Endothelial cell of hepatic sinusoid (primary cell): ENCODE results near the gene A1CF.

Experiments
- in situ Hi-C: cut with HindIII; loops from 2 replicates; pipeline ENCODE4 v1.10.0; 2017; ENCODE audit warnings: low sequenced_read_pairs

A1CF gene

DNA sequence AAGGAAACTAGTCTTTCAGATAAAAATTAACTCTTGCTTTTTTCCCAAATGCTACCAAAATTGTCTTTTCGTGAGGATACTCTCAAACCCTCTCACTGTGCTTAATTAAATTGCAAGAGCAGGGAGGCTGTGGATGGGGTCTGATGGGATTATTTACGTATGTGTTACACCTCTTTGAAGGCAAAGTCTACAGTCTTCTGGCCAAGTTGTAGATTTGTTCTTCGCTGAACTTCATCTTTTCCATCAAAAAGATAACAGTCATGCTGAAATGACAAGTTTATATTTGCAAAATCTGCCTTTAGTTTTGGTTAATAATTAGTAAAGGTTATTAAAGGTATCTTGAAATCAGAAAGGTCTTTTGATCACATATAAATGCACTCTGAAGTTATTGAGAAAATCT lies 22.7 kb downstream of the A1CF start:
- in situ Hi-C loops: no loop called here

DNA sequence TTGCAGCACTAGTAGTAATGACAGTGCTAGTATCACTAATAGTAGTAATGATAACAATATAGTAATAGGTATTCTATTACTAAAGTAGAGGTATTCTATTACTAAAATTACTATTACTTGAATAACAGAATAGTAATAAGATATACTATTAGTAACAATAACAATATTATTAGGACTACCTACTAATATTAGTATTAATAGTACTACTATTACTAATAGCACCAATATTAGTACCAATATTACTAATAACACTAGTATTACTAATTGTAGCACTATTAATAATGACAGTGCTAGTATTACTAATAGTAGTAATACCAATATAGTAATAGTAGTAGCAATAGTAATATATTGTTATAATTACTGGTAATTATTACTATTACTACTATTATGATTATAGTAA lies 24.1 kb downstream of the A1CF start:
- in situ Hi-C loops: no loop called here

DNA sequence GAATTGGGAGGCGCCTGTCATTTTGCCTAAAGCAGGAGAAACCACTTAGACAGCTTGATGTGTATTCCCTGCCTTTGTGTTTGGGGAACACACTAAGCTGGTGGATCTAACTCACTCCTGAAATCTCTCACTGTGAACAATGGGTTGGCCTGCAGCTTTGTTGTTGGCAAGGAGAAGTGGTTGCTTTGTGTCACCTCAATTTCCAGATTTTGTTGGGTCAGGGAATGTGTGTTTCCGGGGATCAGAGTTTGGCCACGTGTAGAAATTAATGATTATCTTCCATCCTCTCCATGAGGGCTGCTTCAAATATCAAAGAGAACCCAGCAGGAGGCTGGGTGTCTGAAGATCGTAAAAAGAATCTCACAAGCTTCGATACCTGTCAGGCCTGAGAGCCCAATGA lies 27.8 kb downstream of the A1CF start:
- in situ Hi-C loops: no loop called here

DNA sequence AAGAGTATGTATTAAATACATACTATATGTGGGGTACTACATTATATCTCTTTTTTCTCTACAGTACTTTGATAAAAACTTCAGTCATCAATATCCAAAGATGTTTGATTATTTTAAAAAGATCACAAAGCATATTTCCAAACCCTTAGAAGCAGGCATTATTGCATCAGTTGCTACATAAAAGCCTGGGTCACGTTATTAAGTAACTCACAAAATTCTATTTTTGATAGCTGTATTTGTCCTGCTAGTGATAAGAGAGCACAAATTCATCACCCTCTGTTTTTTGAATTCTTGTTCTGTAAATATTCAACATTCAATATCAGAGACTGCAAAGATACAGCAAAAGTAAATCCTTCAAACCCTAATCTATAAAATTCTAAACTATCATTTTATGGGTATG lies 30.0 kb downstream of the A1CF start:
- in situ Hi-C loops: no loop called here

DNA sequence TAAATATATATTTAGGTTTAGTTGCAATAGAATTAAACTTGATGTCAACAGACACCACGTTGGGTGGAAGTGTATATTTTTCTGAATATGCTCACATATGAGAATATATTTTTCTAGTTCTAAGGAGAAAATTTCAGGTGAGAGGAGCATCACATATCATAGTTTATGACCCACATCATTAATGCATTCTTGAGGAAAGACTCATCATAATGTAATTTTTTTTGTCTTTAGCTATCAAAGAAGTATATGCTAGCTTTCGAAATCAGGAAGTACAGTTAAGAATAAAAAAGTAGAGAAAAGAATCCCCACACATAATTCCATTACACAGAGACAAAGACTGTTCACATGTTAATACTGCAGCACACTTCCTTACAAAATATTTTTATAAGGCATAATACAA lies 30.4 kb downstream of the A1CF start:
- in situ Hi-C loops: no loop called here

DNA sequence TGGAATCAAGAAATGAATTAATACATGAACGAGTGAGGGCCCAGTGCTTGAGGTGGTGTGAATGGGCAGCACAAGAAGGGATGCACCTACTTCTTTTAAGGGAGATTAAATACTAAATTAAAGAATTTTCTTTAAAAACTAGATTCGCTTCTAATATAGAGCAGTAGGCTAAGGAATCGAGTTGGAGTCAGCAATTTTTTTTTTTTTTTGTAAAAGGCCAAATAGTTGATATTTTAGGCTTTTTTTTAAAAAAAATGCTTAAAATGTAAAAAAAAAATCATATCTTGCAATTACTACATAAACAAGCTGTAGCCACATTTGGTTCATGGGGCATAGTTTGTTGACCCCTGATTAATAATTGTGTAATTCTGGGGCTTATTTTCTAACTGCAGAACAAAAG lies 31.9 kb downstream of the A1CF start:
- in situ Hi-C loops: no loop called here

DNA sequence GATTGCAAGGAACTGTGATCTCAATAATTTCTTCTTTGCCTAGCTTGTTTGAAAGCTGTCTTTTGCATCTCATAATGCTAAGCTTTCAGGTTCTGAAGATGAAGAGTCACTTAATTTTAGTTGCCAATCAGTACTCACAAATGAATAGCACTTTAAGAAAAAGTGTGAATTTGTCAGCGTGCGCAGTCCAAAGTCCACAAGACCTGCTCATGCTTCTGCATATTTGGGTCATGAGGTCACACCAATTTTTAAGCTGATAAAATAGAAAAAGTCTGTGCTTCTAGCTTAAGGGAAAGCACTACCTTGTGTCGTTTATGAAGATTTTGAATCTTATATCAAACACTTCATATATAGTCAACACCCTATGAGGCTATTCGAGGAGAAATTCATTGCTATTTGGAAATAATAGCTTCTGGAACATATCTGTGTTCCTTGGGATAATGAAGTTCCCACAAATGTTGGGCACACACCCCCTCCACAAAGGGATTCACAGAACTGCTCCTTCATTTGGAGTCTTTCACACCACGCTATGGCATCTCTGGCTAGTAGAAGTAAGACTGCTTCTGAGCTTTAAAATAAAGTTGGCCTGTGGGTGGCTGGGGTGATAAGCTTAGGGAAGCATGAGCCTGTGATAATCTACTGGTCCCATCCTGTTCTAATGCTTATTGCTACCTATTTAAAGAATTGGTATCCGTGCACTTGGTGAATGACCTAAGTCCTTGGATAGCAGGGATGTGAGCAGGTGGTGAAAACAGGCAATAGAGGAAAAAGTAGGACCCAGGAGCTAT lies 33.3 kb downstream of the A1CF start:
- in situ Hi-C loops: no loop called here

DNA sequence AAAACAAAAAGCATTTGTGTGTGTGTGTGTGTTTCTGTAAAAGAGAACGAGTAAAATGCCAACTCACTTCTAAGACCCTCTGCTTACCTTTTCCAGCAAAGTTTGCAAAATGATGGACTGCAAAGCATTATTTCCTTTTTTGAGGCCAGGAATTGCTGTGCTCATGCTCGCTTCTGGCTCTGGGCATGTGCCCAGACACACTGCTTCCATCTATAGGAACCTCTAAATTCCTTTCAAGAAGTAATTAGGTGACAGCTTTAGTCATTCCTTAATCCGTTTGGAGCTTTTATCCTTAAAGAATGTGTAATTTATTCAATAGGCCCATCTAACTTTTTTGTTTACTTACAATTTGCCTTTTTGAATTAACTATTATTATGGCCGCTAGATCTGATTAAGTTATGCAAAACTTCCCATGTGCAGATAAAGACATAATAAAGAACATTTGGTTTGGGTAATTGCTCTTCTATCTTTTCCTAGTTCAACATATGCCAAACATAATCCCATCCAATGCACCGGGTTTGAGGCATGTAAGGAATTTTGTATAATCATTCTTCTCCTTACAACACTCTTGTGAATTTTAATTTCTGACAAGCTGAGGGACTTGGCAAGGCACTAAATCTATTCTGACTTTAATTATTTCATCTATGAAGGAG lies 34.7 kb downstream of the A1CF start:
- in situ Hi-C loops: no loop called here

DNA sequence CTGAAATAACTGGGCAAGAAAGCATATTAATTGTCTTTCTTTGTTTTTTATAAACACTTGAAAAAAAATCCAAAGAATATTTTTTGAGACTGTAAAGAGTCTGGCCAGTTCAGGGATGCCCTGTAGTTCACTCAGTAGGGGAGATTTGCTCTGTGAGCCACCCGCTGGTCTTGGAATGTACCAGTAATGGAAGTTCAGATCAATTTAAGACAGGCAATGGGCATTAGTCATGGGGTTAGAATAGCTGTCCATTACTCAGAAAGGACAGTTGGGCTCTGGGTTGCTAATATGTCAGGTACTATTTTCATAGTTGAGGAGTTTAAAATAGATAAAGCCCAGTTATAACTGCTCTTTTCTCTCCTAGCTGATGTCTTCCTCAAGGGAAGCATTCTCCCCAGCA lies 38.7 kb downstream of the A1CF start:
- in situ Hi-C loops: no loop called here

DNA sequence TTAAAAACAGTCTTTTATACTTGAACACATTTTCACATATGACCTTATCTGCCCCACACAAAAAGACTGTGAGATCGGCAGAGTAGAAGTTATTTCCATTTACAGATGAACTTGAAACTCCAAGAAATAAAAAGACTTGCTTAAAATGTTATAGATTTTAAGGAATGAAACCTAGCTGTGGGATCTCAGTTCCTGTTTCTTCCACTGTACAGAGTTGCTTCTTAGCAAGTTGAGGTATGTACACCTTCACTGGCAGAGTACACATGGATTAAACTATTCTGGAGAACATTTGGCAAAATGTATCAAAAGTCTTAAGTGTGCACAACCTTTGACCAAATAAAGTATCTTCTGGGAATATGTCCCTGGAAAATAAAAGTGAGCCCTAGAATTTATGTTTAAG lies 48.3 kb downstream of the A1CF start:
- in situ Hi-C loops: no loop called here

DNA sequence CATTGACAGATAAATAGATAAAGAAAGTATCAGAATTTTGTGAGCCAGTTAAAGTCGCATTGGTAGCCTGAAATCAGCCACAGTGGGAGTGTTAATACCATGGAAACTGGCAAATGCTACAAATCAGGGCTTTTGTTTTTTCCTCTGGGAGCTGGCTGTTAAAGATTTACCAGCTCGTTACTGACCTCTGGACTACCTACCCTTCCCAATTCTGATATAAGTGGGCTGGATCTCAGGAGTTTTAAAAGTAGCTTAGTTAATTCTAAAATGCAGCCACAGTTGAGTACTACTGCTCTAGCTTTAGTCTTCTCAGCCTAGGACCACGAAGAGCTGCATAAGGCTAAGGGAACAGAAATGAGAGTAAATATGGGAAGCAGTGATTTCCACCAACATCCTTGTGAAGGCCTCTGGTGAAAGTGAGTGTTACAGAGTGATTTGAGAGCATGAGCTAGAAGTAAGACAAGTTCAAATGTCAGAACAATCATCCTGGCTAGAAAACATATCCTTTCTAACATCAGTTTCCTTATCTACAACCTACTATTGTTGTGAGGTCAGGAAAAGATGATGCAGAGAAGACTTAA lies 53.2 kb downstream of the A1CF start:
- in situ Hi-C loops: no loop called here

DNA sequence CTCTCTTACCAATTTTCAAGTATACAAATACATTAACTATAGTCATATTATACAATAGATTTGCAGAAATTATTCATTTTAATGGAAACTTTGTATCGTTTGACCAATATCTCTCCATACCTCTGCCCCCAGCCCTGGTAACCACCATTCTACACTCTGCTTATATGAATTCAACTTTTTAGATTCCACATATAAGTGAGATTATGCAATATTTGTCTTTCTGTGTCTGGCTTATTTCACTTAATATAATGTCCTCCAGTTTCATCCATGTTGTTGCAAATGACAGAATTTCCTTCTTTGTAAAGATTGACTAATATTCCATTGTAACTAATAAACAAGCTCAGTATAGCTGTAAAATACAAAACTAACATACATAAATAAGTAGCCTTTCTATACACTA lies 55.4 kb downstream of the A1CF start:
- in situ Hi-C loops: no loop called here

DNA sequence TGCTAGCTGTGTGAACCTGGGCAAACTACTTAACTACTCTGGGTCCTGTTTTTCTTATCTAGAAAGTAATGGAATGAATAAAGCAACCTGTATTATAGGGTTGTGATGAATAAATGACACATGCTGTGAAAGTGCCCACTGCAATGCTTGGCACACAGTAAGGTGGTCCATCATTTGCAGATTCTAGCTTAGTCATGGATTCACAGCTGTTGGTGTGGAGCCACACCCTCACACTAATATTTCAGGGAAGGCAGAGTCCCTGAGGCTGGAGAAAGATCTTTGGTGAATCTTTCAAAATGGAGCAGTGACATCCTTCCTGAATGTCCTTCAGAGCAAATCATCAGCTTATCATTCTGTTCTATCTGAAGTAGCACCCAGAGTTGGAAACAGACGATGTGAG lies 60.6 kb downstream of the A1CF start:
- in situ Hi-C loops: no loop called here

DNA sequence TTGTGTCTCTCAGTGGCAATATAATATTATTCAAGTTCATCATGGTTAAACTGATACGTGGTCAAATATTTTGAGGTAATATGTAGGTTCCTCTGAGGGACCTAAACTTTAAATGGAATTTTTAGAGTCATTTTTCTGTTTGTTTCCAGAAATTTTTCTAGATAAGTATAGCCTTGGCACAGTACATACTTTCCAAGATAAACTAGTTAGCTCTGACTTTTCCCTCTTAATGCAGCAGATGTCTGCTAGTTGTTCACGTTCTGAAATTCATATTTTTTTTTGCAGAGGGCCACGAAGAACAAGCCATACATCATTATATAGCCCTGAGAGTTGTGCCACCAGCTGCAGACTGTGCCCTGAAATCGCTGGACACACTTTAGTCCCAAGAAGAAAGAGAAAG lies 61.6 kb downstream of the A1CF start:
- in situ Hi-C loops: no loop called here

DNA sequence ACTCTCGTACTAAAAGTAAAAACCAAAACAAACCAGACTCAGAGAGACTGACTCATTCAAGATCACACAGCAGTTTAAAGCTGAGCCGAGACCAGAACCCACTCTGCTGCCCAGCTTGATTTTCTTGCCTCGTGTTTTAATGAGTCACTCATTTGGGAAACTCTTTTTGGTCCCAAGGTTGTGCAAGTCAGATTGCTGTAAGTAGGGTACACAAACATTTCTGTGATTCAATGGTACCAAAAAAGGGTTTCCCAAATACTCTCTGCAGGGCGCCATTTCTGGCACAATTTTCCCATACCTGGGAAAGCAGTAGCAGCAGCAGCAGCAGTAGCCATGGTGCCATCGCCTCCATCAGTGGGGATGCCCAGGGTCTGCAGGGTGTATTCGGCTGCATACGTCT lies 75.8 kb downstream of the A1CF start:
- in situ Hi-C loops: no loop called here

DNA sequence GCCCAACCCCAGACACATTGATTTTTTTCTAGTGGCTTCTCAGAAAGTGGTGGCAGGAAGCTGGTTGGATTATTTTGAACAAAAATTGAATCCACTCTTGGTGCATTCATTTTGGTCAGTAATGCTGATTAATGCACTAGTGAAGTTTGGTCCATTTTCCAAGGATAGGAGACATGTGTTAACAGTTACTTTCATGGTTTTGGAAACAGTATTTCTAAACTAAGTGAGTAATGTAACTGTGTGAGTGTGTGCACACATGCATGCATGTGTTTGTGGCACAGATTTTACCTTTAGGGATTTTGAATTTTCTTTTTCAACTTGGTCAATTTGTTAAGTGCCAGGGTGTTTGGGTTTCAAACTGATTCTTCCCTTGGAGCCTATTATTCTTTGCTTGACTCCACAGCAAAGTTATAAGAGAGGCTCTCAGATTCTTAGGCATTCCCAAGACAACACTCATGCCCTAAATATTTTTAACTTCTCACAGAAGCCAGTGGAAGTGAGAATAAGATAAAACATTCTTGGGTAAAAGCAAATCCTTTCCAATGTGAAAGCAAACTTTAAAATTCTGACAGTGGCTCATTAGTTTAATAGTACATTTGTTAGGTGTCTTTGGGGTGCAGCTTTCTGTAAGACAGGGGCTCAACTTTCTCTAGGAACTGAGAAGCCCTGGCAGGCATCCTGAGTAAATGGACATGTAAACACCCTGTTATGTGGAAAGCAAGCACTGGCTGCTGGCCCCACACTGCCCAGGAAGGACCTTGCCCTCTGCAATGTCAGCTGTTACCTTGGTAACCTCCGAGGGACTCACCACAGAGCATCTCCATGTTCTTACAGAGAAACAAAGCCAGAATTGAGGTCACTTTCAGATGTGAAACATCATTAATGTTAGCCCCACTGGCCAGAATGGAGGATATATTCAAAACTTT lies 77.3 kb downstream of the A1CF start:
- in situ Hi-C loops: no loop called here

DNA sequence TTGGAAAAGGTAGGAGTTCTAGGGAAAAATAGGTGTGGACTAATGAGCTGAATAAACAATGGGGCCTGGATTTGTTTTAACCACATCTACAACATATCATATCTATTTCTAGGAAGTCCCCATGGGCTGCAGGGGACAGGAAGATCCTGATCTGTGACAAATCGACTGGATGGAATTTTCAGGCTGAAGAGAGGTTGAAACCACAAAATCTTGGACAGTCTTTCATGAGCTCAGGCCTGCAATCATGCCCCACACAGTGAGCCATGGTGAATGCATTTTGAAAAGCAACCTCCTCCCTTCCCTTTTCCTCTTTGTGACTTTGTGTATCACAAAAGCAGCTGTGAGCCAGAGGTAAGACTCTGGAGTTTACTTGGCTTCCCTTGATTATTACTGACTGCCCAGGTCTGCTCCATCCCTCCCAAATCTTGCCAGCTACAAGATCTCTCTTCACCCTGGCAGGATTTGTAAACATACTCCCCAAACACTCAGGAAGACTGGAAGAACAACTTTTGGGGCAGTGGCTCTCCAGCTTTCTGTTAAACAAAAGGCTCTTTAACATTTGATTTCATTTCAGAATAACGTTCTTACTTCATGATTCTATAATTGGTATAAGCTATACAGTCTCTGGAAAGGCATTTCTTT lies 79.3 kb downstream of the A1CF start:
- in situ Hi-C loops: no loop called here

DNA sequence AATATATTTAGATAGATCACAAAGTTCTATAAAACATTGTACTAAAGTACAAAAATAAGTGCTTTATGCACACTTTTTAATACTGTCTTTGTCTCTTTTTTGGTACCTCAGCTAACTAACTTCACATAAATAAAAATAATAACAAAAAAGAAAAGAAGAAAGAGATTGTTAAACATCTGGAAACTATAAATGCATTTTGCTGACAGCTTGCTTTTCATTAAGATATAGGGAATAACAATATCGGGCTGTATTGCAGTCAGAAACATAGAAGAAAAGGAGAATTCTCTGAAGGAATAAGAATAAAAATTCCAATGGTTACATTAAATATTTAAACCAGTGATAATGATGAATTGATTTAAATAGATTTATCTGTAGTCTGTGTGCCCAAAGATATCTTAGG lies 85.8 kb downstream of the A1CF start:
- in situ Hi-C loops: no loop called here

DNA sequence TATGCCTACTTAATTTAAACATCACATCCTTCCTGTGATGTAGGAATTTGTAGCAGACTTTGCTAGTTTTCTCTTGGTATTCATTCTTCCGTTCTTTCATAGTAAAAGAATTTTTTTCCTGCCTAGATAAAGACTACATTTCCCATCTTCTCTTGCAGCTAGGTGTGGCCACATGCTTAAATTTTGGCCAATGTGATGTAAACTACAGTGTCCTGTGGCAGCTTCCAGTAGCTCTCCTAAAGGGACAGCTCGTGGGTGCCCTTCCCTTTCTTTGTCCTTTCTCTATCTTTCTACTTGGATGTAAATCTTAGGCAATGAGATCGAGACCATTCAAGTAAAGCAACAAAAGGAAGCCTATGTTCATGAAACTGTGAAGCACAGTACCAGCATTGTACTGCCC lies 87.1 kb downstream of the A1CF start:
- in situ Hi-C loops: no loop called here

DNA sequence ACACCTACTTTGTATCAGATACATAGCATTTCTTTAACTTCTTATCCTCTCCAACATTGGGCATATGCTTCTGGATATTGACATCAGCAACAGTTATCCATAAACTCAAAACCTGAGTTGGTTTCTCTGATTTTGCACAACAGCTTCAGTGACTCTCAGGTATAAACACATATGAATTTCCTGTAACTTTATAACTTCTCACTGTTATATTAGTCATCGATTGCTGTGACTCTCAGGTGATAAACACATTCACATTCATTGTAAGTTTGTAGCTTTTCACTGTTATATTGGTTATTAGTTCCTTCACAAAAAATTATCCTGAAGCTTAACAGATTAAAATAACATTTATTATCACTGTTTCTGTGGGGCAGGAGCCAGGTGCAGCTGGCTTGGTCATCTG lies 88.7 kb downstream of the A1CF start:
- in situ Hi-C loops: no loop called here

DNA sequence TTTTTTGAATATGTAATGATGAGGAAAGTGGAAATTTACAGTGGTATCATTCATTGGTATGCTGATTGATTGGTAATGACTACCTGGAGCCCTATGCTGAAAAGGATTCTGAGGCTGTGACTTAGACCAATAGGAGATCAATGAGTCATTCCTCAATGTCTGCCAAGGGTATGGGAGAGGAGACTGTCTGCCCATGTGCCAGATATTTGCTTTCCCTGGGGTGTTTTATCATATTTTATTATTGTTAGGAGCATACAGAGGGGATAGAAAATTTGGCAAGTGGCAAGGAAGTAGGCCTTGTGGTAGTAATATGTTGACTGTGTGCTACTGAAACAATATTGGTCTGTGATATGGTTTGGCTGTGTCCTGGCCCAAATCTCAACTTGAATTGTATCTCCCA lies 90.9 kb downstream of the A1CF start:
- in situ Hi-C loops: no loop called here
